ENCODE results near the gene CCDC110.

Gene CCDC110

DNA sequence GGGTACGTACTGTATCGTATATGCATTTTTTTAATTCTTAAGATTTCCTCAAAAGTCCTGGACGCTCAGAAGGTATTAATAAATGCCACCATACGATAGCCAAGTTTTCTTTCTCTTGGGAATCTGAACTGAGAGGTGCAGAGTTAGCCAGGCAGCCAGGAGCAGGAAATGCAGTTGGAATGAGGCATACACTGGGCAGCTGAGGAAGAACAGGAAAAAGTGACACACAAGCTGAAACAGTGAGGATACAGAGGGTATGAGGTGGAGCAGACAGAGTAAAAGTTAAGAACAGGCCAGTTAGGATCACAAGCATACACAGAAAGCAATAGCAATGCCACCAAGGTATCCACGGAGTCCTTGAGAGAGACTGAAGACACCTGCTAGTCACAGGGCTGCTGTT lies 59.1 kb downstream of the CCDC110 start:
- DNase-seq = no peak

DNA sequence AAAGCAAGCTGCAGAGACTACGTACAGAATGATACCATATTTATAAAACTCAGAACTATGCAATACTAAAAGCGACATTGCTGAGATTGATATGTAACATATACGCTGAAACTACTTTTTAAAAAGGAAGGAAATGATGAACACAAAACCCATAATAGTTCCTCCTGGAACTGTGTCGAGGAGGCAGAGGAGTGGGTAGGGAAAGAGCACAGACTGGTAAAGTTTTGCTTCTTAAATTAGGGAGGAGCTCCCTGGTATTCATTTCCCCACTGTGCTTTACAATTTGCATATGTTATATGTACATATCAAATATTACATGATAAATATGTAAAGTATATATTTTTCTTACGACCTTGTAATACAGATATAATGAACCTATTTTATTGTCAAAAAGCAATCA lies 59.7 kb downstream of the CCDC110 start:
- no peak for DNase-seq

DNA sequence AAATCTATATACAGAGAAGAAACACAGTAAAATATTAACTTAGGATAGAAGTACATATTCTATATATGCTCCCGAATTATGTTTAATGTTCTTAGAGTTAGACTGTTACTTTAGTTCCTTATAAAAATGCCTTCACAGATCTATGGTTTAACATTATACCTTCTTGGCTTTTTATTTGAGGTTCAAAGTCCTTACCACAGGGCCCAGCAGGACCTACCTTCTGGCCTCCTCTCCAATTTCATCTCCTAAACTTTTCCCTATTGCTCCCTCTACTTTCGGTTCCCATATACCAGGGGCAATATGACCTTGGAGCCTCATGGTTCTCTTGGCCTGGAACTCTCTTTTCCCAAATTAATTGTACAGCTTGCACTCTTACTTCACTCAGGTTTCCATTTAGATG lies 63.1 kb downstream of the CCDC110 start:
- no peak for DNase-seq

DNA sequence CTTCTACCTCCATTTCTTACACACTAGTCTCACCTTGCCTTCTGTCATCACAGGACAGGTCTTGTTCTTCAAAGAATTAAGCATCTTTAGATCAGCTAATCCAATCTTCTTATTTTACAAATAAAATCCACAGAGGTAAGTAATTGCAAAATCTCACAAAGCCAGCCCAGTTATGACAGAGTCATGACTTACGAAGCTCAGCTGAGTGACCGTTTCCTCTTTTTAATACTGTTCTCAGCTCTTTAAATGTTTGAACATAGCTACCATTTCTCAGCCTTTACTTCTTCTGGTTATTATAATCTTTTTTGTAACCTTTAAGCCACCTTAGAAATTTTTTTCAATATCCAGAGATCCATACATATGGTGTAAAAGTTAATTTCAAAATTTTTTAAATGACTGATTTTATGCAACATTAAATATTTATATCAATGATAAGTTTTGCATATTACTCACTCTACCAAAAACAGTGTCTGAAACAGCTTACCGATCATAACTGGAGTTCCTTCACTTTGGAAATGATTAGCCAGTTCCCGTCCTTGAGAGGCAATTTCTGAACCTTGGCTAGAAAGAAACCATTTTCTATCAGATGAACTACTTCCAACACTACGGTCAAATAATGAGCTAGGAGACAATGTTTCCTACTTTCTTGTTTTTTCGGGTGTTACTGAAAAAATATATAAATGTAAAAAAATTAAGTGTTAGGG lies 66.1 kb downstream of the CCDC110 start:
- no peak for DNase-seq

DNA sequence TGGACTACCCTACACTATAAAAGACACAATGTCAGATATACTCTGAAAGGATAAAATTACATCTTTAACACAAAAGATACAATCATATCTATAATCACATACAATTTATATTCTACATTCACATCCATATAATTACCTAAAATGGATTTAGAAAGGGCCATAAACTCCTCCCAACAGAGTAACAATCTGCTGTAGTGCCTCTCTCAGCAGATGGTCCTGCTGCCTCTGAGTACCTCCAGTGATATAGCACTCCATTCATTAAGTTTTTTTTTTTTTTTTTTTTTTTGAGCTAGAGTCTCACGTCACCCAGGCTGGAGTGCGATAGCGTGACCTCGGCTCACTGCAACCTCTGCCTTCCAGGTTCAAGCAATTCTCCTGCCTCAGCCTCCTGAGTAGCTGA lies 67.5 kb downstream of the CCDC110 start:
- no peak for DNase-seq

DNA sequence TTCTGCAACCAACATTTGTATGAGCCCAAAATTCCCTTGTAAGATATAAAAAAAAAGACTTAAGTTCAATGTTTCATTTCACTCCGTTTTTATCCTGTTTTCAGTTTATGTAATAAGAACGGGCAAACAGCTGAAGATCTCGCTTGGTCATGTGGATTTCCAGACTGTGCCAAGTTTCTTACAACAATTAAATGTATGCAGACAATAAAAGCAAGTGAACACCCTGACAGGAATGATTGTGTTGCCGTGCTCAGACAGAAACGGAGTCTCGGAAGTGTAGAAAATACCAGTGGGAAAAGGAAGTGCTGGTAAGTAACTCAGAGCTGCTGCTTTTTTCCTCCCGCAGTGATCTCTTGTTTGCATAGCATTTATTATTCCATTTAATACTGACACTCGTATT lies 72.1 kb downstream of the CCDC110 start:
- no peak for DNase-seq

DNA sequence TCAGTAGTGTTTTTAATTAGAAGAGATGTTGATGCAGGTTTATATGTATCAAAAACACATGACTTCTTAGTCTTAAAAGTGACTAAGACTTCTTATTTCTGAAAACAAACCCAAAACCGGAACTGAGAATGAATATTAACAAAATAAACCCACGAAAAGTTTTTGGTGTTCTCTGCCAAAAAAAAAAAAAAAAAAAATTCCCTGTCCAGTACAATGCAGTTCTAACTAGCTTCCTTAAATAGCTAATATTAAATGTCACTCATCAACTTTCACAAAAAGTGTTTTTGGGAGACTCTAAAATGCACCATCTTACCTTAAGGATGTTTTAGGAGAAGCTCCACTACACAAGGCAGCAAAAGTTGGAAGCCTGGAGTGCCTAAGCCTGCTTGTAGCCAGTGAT lies 72.9 kb downstream of the CCDC110 start:
- no peak for DNase-seq

DNA sequence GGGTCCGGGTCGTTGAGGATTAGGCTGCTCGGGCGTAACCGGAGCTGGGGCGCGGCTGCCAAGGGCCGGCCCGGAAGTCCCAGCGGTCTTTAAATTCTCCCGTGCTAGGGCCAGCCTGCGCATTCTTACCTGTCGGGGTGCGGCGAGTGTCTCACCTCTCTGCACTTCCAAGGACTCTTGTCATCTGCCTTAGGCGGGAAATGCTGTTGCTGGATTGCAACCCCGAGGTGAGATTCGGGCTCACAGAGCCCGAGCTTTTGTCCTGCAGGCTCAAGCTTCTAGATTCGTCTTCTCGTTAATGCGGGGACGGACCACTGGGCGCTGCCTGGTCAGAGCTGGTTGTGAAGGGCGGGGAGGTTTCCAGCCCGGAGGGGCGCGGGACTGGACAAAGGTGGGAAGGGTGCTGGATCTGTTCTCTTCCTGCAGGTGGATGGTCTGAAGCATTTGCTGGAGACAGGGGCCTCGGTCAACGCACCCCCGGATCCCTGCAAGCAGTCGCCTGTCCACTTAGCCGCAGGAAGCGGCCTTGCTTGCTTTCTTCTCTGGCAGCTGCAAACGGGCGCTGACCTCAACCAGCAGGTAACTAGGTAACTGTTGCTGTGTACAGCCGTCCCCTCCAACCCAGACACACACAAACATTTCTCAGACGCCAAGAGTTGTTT lies 74.7 kb downstream of the CCDC110 start, which contains the start of gene ANKRD37:
Gene ANKRD37, plus strand, starts transcription at position 118 of the 662 bp plus-strand sequence. Its CDS starts 83 bp downstream, at position 201.
- DNase-seq = no peak

DNA sequence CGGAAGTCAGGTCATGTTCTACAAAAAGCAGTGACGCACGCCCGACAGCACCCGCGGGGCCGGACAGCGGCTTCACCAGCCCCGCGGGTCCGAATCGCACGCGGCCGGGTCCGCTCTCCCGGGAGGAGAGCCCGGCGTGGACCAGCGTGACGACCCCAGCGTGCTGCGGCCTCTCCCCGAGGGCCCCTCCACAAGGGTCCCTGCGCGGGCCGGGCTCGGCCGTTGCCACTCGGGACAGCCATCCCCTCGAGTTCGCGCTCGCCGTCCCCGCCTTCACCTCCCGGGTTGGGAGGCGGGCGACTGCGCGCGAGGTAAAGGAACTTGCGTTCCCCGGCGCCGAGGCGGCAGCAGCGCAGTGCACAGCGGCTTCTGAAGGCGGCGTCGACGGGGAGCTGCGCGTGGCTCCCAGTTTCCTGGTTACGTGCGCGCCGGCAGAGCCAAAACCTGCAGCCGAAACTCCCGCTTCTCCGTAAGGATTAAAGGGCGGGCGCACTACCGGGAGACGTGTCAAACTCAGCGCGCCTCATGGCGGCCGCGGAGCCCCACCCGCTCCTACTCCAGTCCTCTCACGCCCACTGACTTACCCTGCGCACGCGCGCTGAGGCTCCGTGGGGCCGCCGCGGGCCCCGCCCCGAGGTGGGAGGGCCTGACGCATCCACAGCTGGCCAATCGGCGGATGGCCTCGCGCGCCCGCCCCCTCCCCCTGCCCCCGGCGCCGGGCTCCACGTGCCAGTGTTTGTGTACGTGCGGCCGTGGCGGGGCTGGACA lies 75.4 kb downstream of the CCDC110 start:
- DNase-seq = peak; percentile 90 to 97 (median 94)

DNA sequence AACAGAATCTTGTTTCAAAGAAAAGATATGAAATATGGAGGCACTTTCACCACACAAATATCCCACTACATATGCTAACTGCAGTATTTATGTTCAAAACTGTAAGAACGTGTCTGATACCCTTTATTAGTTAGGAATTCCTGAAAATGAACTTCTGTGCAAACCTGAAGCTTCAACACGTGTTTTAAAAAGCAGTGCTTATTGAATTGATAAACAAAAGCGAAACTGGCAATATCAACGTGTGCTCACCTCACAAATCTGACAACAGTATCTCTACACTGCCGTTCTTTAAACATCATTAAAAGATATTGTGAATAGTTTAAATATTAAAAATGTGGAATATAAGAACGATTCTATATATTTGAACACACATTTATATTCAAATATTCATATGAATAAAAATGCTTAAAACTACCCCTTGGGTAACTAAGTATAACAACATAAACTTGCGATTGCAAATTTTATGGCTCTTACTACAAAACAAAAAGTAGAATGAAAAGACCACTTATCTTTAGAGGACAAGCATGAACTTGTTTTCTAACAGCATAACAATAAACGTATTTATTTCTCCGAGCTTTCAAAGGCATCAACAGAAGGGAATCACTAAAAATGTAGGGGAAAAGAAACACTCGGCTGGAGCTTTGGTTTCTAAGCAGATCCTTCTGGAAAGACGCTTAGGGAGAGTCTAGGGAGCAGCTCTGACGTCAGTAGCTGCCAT lies 76.1 kb downstream of the CCDC110 start, which contains the start of gene LRP2BP:
Gene LRP2BP, minus strand, starts transcription at position 687 of the 718 bp plus-strand sequence. CDS start 17,738 bp downstream, outside the sequence.
- DNase-seq = peak in 2 of 6 experiments; percentile 28 to 48

Measured in stimulated activated naive CD4-positive, alpha-beta T cell (primary cell).